Erythroblast (primary cell): ENCODE data around the gene AFF4.

ENCODE experiments used
- GATA1 ChIP-seq: IDR thresholded peaks from 2 replicates; pipeline ENCODE4 v1.6.1; 2011; ENCODE audit warnings: low read depth, mild to moderate bottlenecking, control low read depth, low read length, moderate library complexity
- POLR2A ChIP-seq: IDR thresholded peaks from 2 replicates; pipeline ENCODE4 v1.6.1; 2011; ENCODE audit warnings: mild to moderate bottlenecking, low read length

- TF ChIP-seq POLR2A: no peak
- TF ChIP-seq GATA1: no peak
Observed at GRCh38 chr5:132971483-132972435, 8.3 kb upstream of the AFF4 start.
